KMS-11 (cell line): ENCODE data around the gene WASL.
"Not testable (repeated sequence)": the region's sequence is repeated elsewhere in the genome, so short reads cannot be mapped to it uniquely, and the experiment has no call there.

Experiments
- H2AFZ ChIP-seq: fragments of 200-600 bp; sonication (generic); 2 replicates; pipeline ENCODE4 v1.6.1; 2016; ENCODE audit warnings: antibody characterized with exemption, mixed run types, low read depth
- H3K27ac ChIP-seq: fragments of 200-600 bp; sonication (generic); 2 replicates; pipeline ENCODE4 v1.6.1; 2016; ENCODE audit warnings: mild to moderate bottlenecking, mixed run types
- H3K27me3 ChIP-seq: fragments of 200-600 bp; sonication (generic); 2 replicates; pipeline ENCODE4 v1.6.1; 2017; ENCODE audit warnings: mild to moderate bottlenecking, low read depth, mixed run types, moderate library complexity; ENCODE audit not compliant: insufficient read depth
- H3K36me3 ChIP-seq: fragments of 200-600 bp; sonication (generic); 2 replicates; pipeline ENCODE4 v1.6.1; 2017; ENCODE audit warnings: mild to moderate bottlenecking, mixed run types; ENCODE audit not compliant: insufficient read depth
- H3K4me1 ChIP-seq: fragments of 200-600 bp; sonication (generic); 2 replicates; pipeline ENCODE4 v1.6.1; 2016; ENCODE audit warnings: mild to moderate bottlenecking, low read depth, mixed run types; ENCODE audit not compliant: poor library complexity, severe bottlenecking
- H3K4me2 ChIP-seq: fragments of 200-600 bp; sonication (generic); 2 replicates; pipeline ENCODE4 v1.7.0; 2016; ENCODE audit warnings: mild to moderate bottlenecking, mixed run types
- H3K4me3 ChIP-seq: fragments of 200-600 bp; sonication (generic); IDR thresholded peaks from 2 replicates; pipeline ENCODE4 v1.6.1; 2017; ENCODE audit warnings: low read depth, low read length, mixed read lengths; ENCODE audit not compliant: insufficient read depth
- H3K79me2 ChIP-seq: fragments of 200-600 bp; sonication (generic); 2 replicates; pipeline ENCODE4 v1.6.1; 2016; ENCODE audit warnings: low read depth, mixed run types; ENCODE audit not compliant: insufficient read depth
- H3K9ac ChIP-seq: fragments of 200-600 bp; sonication (generic); 2 replicates; pipeline ENCODE4 v1.6.1; 2016; ENCODE audit warnings: mild to moderate bottlenecking, mixed run types
- H4K20me1 ChIP-seq: fragments of 200-600 bp; sonication (generic); 2 replicates; pipeline ENCODE4 v1.6.1; 2016; ENCODE audit warnings: mild to moderate bottlenecking, mixed run types; ENCODE audit not compliant: insufficient read depth
- TF ChIP-seq, protein P1 (sequence below): fragments of 200-600 bp; sonication (generic); conservative IDR thresholded peaks from 2 replicates; pipeline ENCODE4 v1.6.1; 2017; ENCODE audit warnings: low read depth, mild to moderate bottlenecking, antibody characterized with exemption, low read length, moderate library complexity, mixed read lengths

Gene WASL

GRCh38 chr7:123725586-123726171 lies 23.1 kb downstream of the WASL start:
- H3K79me2 ChIP-seq, result peaks cover 82% of the 10 kb centered on the region
- H3K4me1 ChIP-seq, result peaks cover 63% of the 10 kb centered on the region
- H3K27me3 ChIP-seq, result no peaks in the 10 kb centered on the region
- TF ChIP-seq, protein P1, sequence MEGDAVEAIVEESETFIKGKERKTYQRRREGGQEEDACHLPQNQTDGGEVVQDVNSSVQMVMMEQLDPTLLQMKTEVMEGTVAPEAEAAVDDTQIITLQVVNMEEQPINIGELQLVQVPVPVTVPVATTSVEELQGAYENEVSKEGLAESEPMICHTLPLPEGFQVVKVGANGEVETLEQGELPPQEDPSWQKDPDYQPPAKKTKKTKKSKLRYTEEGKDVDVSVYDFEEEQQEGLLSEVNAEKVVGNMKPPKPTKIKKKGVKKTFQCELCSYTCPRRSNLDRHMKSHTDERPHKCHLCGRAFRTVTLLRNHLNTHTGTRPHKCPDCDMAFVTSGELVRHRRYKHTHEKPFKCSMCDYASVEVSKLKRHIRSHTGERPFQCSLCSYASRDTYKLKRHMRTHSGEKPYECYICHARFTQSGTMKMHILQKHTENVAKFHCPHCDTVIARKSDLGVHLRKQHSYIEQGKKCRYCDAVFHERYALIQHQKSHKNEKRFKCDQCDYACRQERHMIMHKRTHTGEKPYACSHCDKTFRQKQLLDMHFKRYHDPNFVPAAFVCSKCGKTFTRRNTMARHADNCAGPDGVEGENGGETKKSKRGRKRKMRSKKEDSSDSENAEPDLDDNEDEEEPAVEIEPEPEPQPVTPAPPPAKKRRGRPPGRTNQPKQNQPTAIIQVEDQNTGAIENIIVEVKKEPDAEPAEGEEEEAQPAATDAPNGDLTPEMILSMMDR, result no peak
- H3K4me2 ChIP-seq, result peak overlapping the region; percentile 52
- H3K4me3 ChIP-seq, result no peak overlapping the region
- no peaks in the 10 kb centered on the region for H3K36me3 ChIP-seq
- peaks cover 14% of the 10 kb centered on the region for H4K20me1 ChIP-seq
- H3K9ac ChIP-seq, result peak overlapping the region; percentile 4; the same call in 1 of the 2 replicates
- peak overlapping the region; percentile 33 for H3K27ac ChIP-seq
- no peak overlapping the region for H2AFZ ChIP-seq

DNA sequence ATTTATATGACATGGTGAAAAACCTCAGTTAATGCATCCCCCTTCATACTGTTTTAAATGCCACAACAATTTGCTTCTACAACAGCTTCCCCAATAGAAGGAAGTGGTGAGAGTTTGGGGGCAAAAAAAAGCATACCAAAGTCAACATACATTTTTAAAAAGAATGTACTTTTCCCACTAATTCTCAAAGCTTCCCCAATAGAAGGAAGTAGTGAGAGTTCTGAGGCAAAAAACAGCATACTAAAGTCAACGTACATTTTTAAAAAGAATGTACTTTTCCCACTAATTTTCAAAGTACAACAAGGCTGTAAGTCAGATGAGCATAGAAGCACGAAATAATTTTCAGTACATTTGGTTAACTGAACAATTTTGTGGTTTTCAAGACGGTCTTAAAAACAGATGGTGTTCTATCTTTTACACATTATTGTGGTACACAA lies 24.0 kb downstream of the WASL start:
- H3K4me1 ChIP-seq, result peaks cover 63% of the 10 kb centered on the region
- no peaks in the 10 kb centered on the region for H3K36me3 ChIP-seq
- peaks cover 15% of the 10 kb centered on the region for H4K20me1 ChIP-seq
- H3K4me3 ChIP-seq, result no peak overlapping the region
- peak overlapping the region; percentile 52 for H3K4me2 ChIP-seq
- no peak overlapping the region for H2AFZ ChIP-seq
- H3K27ac ChIP-seq, result no peak overlapping the region
- H3K27me3 ChIP-seq, result no peaks in the 10 kb centered on the region
- TF ChIP-seq, protein P1, result no peak
- H3K79me2 ChIP-seq, result peaks cover 81% of the 10 kb centered on the region
- no peak overlapping the region for H3K9ac ChIP-seq

DNA sequence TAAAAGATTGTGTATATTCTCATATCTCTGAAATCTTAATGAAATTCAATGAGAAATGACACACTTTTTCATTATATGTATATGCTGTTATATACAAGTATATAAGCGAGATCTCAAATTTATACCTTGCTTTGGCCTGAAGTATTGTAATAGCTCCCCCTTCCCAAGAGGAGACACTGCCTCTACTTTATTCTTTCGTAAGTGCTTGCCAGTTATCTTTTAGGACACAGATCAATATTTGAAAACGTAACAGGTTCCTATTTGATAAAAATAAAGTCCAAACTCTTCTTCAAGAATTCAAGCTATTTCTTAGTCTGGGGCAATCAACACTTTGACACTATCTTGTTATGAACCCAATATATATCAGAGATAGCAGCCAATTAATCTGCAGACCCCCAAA lies 24.9 kb downstream of the WASL start:
- H3K79me2 ChIP-seq, result peaks cover 82% of the 10 kb centered on the region
- H3K9ac ChIP-seq, result no peak overlapping the region
- H2AFZ ChIP-seq, result no peak overlapping the region
- no peaks in the 10 kb centered on the region for H3K36me3 ChIP-seq
- TF ChIP-seq, protein P1, result no peak
- peaks cover 18% of the 10 kb centered on the region for H4K20me1 ChIP-seq
- no peak overlapping the region for H3K27ac ChIP-seq
- peak overlapping the region; percentile 52 for H3K4me2 ChIP-seq
- no peak overlapping the region for H3K4me3 ChIP-seq
- no peaks in the 10 kb centered on the region for H3K27me3 ChIP-seq
- peaks cover 63% of the 10 kb centered on the region for H3K4me1 ChIP-seq

- not testable (repeated sequence) for H3K4me2 ChIP-seq
- H3K79me2 ChIP-seq, result peaks cover 71% of the 10 kb centered on the region
Observed at GRCh38 chr7:123720527-123720926, 28.3 kb downstream of the WASL start.

GRCh38 chr7:123719197-123719721 lies 29.5 kb downstream of the WASL start:
- Histone ChIP-seq H3K79me2 (peaks cover 59% of the 10 kb centered on the region), H3K9ac (no peak overlapping the region)
- TF ChIP-seq, protein P1, result no peak

More at GRCh38 chr7:123720527-123720926, 28.3 kb downstream of the WASL start:
- not testable (repeated sequence) for H3K9ac ChIP-seq, H3K4me3 ChIP-seq, H3K27me3 ChIP-seq, H3K36me3 ChIP-seq, H3K27ac ChIP-seq, H2AFZ ChIP-seq
- peaks cover 11% of the 10 kb centered on the region for H4K20me1 ChIP-seq
- peaks cover 29% of the 10 kb centered on the region for H3K4me1 ChIP-seq

More at GRCh38 chr7:123719197-123719721, 29.5 kb downstream of the WASL start:
- H2AFZ ChIP-seq, result no peak overlapping the region
- peaks cover 17% of the 10 kb centered on the region for H3K4me1 ChIP-seq
- no peak overlapping the region for H3K27ac ChIP-seq
- peaks cover 4% of the 10 kb centered on the region; the same call in 1 of the 2 replicates for H4K20me1 ChIP-seq
- H3K27me3 ChIP-seq, result no peaks in the 10 kb centered on the region
- no peak overlapping the region for H3K4me2 ChIP-seq
- no peaks in the 10 kb centered on the region for H3K36me3 ChIP-seq
- H3K4me3 ChIP-seq, result no peak overlapping the region
